NCI-H2196 (cell line): ENCODE data around the gene ZBTB16.
"Not testable (repeated sequence)": the region's sequence is repeated elsewhere in the genome, so short reads cannot be mapped to it uniquely, and the experiment has no call there.

Experiments used
- DNase-seq: peaks from one replicate; lab custom pipeline; 2025; ENCODE audit not compliant: unreplicated experiment; lab: John Stamatoyannopoulos, UW

Gene ZBTB16

GRCh38 chr11:114044042-114044871 lies 15.3 kb upstream of the ZBTB16 start:
- no peak for DNase-seq

GRCh38 chr11:114047327-114047726 lies 12.2 kb upstream of the ZBTB16 start:
- no peak for DNase-seq

DNA sequence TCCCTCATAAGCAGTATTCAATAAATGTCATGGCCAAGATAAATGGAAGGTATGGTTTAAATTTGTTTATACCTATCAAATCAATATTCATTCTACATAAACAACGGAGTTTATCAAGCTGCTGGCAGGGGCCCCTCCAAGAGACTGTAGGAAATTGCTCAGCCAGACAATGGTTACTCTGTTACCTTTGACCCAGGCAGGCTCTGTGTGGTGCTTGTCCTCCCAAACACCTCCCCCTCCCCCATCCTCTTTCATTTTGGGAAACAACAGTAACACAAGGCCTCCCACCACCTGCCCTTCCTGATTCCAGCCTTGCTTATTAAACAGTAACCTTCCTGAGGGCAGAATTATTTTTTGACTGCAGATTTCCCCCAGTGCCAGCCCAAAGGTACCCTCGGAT lies 10.5 kb upstream of the ZBTB16 start:
- DNase-seq: no peak

DNA sequence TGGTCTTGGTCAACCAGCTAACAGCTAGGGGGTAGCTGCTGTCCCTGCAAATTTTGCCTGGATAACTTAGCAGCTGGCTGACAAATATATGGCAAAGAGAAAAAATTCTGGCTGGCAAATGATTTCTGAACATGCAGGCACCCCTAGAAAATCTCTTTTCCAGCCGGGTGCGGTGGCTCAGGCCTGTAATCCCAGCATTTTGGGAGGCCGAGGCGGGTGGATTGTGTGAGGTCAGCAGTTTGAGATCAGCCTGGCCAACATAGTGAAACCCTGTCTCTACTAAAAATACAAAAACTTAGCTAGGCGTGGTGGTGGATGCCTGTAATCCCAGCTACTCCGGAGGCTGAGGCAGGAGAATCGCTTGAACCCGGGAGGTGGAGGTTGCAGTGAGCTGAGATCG lies 9.7 kb upstream of the ZBTB16 start:
- not testable (repeated sequence) for DNase-seq

GRCh38 chr11:114050258-114050927 lies 9.1 kb upstream of the ZBTB16 start:
- DNase-seq: no peak

DNA sequence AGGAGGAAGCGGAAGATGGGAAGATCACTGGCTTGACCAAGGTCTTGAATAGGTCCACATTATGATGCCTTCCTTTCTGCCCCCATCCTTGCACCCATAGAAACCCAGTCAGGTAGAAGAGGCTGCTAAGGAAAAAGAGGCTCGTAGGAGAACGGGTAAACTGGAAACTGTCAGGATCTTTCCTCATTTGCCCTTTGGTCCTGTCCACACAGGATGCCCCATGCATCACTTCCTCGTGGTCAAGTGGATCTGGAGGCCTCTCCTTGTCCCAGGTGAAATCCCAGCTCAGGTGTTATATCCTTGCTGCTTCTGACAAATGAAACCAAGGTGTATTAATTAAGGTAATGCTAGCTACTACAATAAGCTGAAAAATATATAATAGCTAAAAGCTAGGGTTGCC lies 8.0 kb upstream of the ZBTB16 start:
- no peak for DNase-seq

GRCh38 chr11:114052160-114052559 lies 7.4 kb upstream of the ZBTB16 start:
- DNase-seq: no peak

- no peak for DNase-seq
These were observed 6.1 kb upstream of the ZBTB16 start for GRCh38 chr11:114053406-114053805.

DNA sequence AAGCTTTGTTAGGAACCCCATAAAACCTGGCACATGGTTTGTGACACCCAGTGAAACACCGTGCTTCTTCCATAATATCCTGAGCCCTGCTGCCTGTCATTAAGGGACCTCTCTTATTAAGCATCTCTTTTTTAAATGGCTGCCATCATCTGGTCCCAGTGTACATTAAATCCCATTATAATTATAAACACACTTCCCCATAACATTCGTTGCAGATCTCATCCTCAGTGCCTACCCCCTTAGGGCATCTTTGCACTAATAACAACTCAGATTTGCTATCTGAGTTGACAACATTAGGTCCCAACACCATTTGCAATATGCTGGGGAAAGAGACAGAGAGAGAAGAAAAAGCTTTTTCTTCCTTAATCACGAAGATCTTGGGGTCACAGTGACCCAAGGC lies 4.7 kb upstream of the ZBTB16 start:
- no peak for DNase-seq

GRCh38 chr11:114056409-114056808 lies 3.1 kb upstream of the ZBTB16 start:
- DNase-seq: no peak

GRCh38 chr11:114057147-114057546 lies 2.4 kb upstream of the ZBTB16 start:
- no peak for DNase-seq

DNA sequence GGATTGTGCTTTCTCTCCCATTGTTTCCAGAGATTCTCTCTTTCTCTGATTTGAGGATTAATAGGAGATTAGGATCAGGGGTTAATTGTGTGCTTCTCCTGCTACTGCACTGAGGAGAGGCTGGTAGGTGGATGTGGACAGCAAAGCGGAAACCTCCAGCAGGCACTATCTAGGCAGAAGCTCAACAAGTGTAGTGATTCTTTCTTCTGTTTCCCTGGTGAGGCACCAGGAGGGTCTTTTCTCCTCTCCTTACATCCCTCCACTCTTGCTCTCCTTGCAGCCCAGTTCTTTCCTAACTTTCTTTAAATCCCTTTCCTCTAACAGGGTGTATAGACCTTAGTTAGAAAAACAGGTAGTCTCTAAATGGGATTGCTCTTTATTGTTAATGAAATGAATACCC lies 1.9 kb upstream of the ZBTB16 start:
- no peak for DNase-seq

GRCh38 chr11:114058026-114058706 lies 1.3 kb upstream of the ZBTB16 start:
- no peak for DNase-seq

DNA sequence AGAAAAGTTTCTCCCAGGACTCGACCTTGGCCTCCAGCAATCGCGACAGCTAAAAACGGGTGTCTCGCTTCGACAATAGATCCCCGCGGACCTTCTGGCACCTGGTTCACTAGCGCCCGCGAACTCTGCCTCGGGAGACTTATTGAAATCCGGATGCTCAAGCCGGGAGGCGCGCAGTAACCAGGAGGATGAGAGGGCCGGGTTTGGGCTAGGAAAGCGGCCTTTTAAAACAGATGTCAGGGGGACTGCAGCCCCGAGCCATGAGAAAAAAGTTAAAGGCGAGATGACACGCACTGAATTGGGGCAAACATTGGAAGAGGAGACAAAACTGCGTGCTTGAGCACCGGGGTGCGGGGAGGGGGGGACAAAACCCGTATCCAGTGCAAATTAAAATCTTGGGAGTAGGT lies 637 bp upstream of the ZBTB16 start:
- no peak for DNase-seq

DNA sequence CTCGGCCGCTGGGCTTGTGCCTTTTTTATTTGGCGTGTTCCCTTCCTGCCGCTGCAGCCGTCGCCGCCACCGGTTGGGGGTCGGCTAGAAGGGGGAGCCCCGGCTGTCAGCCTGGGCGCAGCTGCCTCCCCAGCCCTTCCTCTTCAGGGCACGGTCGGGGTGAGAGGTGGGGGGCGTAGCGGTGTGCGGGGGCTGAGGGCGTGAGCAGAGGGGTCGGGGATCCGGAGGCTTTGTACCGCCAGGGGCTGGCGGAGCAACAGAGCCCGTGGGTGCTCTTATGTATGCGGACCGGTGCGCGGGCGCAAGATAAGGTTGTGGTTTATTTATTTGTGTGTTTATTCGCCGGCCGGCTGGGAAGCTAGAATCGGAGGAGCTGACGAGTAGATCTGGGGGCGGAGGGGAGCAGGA lies 477 bp downstream of the ZBTB16 start:
- peak; percentile 24 for DNase-seq

DNA sequence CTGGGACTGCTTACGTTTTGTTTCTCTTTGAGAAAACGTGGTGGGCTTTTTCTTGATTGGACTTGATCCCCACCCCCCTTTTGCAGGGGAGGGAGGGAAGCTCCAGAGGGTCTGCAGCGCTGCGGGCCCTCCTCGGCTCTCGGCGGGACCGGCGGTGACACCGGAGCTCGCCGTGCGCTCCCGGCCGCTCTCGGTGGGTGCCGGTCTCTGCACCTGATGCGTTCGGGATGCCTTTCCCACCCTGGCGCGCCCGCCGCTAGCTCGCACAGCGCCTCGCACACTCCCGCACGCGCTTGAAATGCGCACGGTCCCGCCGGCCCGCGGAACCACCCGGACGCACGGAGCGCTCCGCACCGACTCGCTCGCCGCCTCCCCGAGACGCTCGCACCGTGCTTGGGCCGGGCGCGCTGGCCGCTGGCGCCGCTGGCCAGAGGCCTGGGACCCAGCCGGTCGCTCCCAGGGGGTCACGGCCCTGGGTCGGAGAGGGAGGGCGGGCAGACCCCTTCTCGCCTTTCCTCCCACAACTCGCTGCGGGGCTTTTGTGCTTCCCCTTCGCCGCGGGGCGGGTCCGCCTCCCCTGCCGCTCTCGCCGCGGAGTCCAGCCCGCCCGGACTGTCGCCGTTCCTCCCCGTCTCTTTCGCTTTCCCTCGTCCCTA lies 1.0 kb downstream of the ZBTB16 start:
- peak; percentile 33 for DNase-seq

DNA sequence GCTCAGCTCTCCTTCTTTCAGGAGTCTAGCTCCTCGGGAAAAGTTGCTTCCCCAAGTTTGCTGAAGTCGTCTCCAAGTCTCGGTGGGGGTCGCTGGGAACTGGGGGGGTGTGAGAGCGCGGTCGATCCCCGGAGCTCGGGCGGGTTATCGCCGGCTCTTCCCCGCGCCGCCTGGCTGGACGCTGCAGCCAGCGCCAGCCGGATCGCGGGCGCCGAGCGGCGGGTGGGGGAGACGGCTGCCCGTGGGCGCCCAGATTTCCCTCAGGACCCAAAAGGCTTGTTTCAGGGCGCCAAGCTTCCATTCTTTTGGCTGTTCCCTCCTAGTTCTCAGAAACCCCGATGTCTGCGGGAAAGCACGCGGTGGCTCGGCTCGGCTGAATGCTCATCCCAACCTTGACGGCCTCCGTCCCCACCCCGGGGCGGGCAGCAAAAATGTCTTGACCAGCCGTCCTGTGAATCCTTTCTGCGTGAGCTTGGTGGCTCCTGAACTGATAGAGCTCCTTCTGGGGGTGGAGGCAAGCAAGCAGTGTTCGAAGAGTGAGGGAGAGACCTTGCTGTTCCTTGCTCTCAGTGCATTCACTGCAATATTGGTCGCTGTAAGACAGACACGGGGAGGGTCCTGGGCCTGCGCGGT lies 1.7 kb downstream of the ZBTB16 start:
- DNase-seq: no peak

DNA sequence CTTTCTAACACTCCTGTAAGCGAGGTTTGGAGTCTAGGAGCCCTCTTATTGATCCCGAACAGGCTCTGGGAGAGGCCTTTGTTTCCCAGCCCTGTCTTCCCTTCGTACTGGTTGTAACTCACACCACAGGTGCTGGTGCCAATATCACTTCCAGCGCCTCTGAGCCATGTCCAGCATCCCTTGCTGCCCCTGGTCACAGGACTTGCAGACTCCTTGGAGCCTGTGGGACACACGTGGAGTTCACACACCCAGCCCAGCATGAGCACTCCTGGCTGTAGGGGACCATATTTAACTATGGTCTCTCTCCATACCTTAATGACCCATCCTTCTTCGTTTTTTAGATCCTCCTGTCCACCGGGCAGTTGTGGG lies 2.2 kb downstream of the ZBTB16 start:
- no peak for DNase-seq

- no peak for DNase-seq
These were observed 2.8 kb downstream of the ZBTB16 start for GRCh38 chr11:114062272-114062671.

GRCh38 chr11:114063149-114063828 lies 3.8 kb downstream of the ZBTB16 start:
- no peak for DNase-seq

DNA sequence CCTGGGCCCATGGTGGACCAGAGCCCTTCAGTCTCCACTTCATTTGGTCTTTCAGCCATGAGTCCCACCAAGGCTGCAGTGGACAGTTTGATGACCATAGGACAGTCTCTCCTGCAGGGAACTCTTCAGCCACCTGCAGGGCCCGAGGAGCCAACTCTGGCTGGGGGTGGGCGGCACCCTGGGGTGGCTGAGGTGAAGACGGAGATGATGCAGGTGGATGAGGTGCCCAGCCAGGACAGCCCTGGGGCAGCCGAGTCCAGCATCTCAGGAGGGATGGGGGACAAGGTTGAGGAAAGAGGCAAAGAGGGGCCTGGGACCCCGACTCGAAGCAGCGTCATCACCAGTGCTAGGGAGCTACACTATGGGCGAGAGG lies 4.3 kb downstream of the ZBTB16 start:
- DNase-seq: no peak
